Measurements from ENCODE around the gene MFSD12.

The MFSD12 gene

DNA sequence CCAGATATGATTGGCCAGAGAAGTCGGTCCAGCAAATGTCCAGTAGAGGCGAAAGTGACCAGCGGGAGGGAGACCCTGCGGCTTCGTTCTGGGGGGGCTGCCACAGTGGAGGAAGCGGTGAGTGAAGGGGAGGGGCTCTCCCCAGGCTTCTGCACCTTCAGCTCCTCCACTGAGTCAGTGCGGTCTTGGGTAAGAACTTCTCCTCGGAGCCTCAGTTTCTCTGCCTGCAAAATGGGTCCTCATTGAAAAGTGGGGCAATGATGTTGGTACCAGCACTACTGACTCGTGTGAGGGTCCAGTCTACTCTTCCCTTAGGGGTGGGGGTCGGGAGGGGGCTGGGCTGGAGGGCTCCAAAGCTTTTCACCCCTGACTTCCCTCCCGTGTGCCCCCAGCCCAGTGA is 32.1 kb upstream of the MFSD12 start:
- H3K14ac ChIP-seq (ENCODE audit: low read length in 2 of 2), result no peak overlapping the region
- no peak overlapping the region for H3K4ac ChIP-seq (ENCODE audit: low read depth in 1 of 2, low read length in 2 of 2)
- no peak overlapping the region for H2BK5ac ChIP-seq (ENCODE audit: low read depth, low read length, poor library complexity, severe bottlenecking)
- H3K27me3 ChIP-seq (ENCODE audit: control insufficient read depth in 1 of 2, insufficient read depth in 1 of 2, low read length in 2 of 2), result peaks cover 5 to 31% of the 10 kb centered on the region in 2 experiments
- no peak overlapping the region for H2BK15ac ChIP-seq (ENCODE audit: low read depth, poor library complexity, severe bottlenecking)
- H3K9me3 ChIP-seq (ENCODE audit: control insufficient read depth, low read length), result no peaks in the 10 kb centered on the region
- H3K4me1 ChIP-seq (ENCODE audit: control insufficient read depth, insufficient read depth, low read depth, low read length), result peaks cover 10% of the 10 kb centered on the region
- no peak overlapping the region for H2BK12ac ChIP-seq (ENCODE audit: low read length in 2 of 2)
- H3K4me3 ChIP-seq (ENCODE audit: insufficient read depth in 1 of 2, low read depth in 1 of 2, low read length in 2 of 2), result no peak overlapping the region
- H3K36me3 ChIP-seq (ENCODE audit: control insufficient read depth in 1 of 2, insufficient read depth in 2 of 2, low read depth in 1 of 2, low read length in 2 of 2), result peaks cover 0 to 2% of the 10 kb centered on the region in 2 experiments
- H3K18ac ChIP-seq (ENCODE audit: low read depth in 1 of 2, low read length in 2 of 2), result no peak overlapping the region
- H3K4me2 ChIP-seq (ENCODE audit: low read length, poor library complexity, severe bottlenecking), result no peak overlapping the region
- no peak for DNase-seq
- H4K8ac ChIP-seq (ENCODE audit: low read length), result no peak overlapping the region
- no peak overlapping the region for H3K23ac ChIP-seq (ENCODE audit: low read length in 2 of 2)
- H4K91ac ChIP-seq (ENCODE audit: low read length), result no peak overlapping the region
- H2AFZ ChIP-seq (ENCODE audit: low read depth, low read length), result no peak overlapping the region
- no peak overlapping the region for H2BK120ac ChIP-seq (ENCODE audit: low read depth, low read length)
- WGBS, result 90% methylated on average over 11 of the region's 11 CpGs
- H3K27ac ChIP-seq (ENCODE audit: low read length, poor library complexity, severe bottlenecking), result no peak overlapping the region
- no peaks in the 10 kb centered on the region for H3K79me1 ChIP-seq (replicated peaks; ENCODE audit: low read length, poor library complexity, severe bottlenecking)
- H3K9ac ChIP-seq (ENCODE audit: low read length), result no peak overlapping the region
- no peak overlapping the region for H2AK5ac ChIP-seq (ENCODE audit: low read length, severe bottlenecking)

DNA sequence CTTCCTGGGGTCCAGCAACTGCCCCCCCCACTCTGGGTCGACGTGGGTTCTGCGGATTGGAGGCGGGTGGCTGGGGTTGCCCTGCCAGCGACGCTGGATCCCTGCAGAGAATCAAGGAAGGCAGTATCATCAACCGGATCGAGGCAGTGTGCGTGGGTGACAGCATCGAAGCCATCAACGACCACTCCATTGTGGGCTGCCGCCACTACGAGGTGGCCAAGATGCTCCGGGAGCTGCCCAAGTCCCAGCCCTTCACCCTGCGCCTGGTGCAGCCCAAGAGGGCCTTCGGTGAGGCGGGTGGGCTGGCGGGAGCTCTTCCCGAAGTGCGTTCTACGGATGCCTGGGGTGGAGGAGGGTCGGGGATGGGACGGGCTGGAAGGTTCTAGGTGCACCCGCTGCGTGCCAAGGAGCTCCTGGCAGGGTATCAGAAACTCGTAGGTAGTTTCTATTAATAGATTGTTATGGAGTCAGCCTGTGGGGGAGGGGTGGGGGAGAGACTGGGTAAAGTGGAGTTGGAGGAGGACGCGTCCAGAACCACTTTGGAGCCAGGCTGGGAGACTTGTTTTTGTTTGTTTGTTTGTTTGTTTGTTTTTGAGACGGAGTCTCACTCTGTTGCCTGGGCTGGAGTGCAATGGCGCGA is 29.4 kb upstream of the MFSD12 start:
- Histone ChIP-seq H2BK120ac (ENCODE audit: low read depth, low read length) (no peak overlapping the region), H3K27ac (ENCODE audit: low read length, poor library complexity, severe bottlenecking) (no peak overlapping the region), H3K18ac (ENCODE audit: low read depth in 1 of 2, low read length in 2 of 2) (no peak overlapping the region), H2BK12ac (ENCODE audit: low read length in 2 of 2) (no peak overlapping the region), H2AFZ (ENCODE audit: low read depth, low read length) (no peak overlapping the region), H3K4ac (ENCODE audit: low read depth in 1 of 2, low read length in 2 of 2) (no peak overlapping the region), H2BK5ac (ENCODE audit: low read depth, low read length, poor library complexity, severe bottlenecking) (no peak overlapping the region), H3K36me3 (ENCODE audit: control insufficient read depth in 1 of 2, insufficient read depth in 2 of 2, low read depth in 1 of 2, low read length in 2 of 2) (no peaks in the 10 kb centered on the region), H3K14ac (ENCODE audit: low read length in 2 of 2) (no peak overlapping the region), H4K8ac (ENCODE audit: low read length) (no peak overlapping the region), H3K9ac (ENCODE audit: low read length) (no peak overlapping the region), H3K4me2 (ENCODE audit: low read length, poor library complexity, severe bottlenecking) (no peak overlapping the region), H3K4me3 (ENCODE audit: insufficient read depth in 1 of 2, low read depth in 1 of 2, low read length in 2 of 2) (no peak overlapping the region), H2BK15ac (ENCODE audit: low read depth, poor library complexity, severe bottlenecking) (no peak overlapping the region), H3K23ac (ENCODE audit: low read length in 2 of 2) (no peak overlapping the region), H2AK5ac (ENCODE audit: low read length, severe bottlenecking) (no peak overlapping the region), H3K27me3 (ENCODE audit: control insufficient read depth in 1 of 2, insufficient read depth in 1 of 2, low read length in 2 of 2) (peaks cover 5 to 16% of the 10 kb centered on the region in 2 experiments), H3K9me3 (ENCODE audit: control insufficient read depth, low read length) (no peaks in the 10 kb centered on the region), H3K79me1 (replicated peaks; ENCODE audit: low read length, poor library complexity, severe bottlenecking) (no peaks in the 10 kb centered on the region), H3K4me1 (ENCODE audit: control insufficient read depth, insufficient read depth, low read depth, low read length) (peaks cover 10% of the 10 kb centered on the region), H4K91ac (ENCODE audit: low read length) (no peak overlapping the region)
- 86% methylated on average over 30 of the region's 31 CpGs for whole genome bisulfite sequencing
- DNase-seq, result no peak

DNA sequence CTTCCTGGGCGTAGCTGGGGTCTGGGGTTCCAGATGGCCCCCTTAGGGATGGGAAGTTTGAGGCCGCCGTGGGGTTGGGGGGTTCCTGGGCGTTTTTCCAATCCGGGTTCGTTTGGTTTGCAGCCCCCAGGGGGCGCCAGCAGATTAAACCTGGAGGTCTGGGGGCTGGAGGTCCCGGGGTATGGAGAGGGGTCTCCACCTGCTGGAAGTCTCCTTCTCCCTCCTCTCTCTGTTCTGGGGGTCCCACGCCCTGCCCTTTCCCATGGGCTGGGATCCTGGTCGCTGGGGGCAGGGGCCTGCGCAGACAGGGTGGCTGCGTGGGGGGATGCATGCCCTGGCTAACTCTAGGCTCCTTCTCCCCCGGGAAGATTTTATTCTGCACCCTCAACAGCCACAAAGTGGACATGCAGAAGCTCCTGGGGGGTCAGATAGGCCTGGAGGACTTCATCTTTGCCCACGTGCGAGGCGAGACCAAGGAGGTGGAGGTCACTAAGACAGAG is 28.8 kb upstream of the MFSD12 start:
- Histone ChIP-seq H3K9me3 (ENCODE audit: control insufficient read depth, low read length) (no peaks in the 10 kb centered on the region), H2AFZ (ENCODE audit: low read depth, low read length) (no peak overlapping the region), H4K8ac (ENCODE audit: low read length) (peak overlapping the region; percentile 93), H3K27ac (ENCODE audit: low read length, poor library complexity, severe bottlenecking) (no peak overlapping the region), H4K91ac (ENCODE audit: low read length) (no peak overlapping the region), H3K27me3 (ENCODE audit: control insufficient read depth in 1 of 2, insufficient read depth in 1 of 2, low read length in 2 of 2) (peaks cover 5 to 16% of the 10 kb centered on the region in 2 experiments), H3K79me1 (replicated peaks; ENCODE audit: low read length, poor library complexity, severe bottlenecking) (no peaks in the 10 kb centered on the region), H3K4ac (ENCODE audit: low read depth in 1 of 2, low read length in 2 of 2) (no peak overlapping the region), H3K4me2 (ENCODE audit: low read length, poor library complexity, severe bottlenecking) (peak overlapping the region; percentile 80), H2AK5ac (ENCODE audit: low read length, severe bottlenecking) (no peak overlapping the region), H3K4me1 (ENCODE audit: control insufficient read depth, insufficient read depth, low read depth, low read length) (peaks cover 10% of the 10 kb centered on the region), H2BK12ac (ENCODE audit: low read length in 2 of 2) (no peak overlapping the region), H3K4me3 (ENCODE audit: insufficient read depth in 1 of 2, low read depth in 1 of 2, low read length in 2 of 2) (no peak overlapping the region), H2BK120ac (ENCODE audit: low read depth, low read length) (no peak overlapping the region), H3K23ac (ENCODE audit: low read length in 2 of 2) (no peak overlapping the region), H2BK5ac (ENCODE audit: low read depth, low read length, poor library complexity, severe bottlenecking) (no peak overlapping the region), H3K9ac (ENCODE audit: low read length) (no peak overlapping the region), H2BK15ac (ENCODE audit: low read depth, poor library complexity, severe bottlenecking) (peak overlapping the region; percentile 80), H3K18ac (ENCODE audit: low read depth in 1 of 2, low read length in 2 of 2) (peak overlapping the region in 1 of 2 experiments; percentile 62), H3K36me3 (ENCODE audit: control insufficient read depth in 1 of 2, insufficient read depth in 2 of 2, low read depth in 1 of 2, low read length in 2 of 2) (no peaks in the 10 kb centered on the region), H3K14ac (ENCODE audit: low read length in 2 of 2) (no peak overlapping the region)
- DNase-seq, result no peak
- WGBS, result 41% methylated on average over 13 of the region's 16 CpGs

DNA sequence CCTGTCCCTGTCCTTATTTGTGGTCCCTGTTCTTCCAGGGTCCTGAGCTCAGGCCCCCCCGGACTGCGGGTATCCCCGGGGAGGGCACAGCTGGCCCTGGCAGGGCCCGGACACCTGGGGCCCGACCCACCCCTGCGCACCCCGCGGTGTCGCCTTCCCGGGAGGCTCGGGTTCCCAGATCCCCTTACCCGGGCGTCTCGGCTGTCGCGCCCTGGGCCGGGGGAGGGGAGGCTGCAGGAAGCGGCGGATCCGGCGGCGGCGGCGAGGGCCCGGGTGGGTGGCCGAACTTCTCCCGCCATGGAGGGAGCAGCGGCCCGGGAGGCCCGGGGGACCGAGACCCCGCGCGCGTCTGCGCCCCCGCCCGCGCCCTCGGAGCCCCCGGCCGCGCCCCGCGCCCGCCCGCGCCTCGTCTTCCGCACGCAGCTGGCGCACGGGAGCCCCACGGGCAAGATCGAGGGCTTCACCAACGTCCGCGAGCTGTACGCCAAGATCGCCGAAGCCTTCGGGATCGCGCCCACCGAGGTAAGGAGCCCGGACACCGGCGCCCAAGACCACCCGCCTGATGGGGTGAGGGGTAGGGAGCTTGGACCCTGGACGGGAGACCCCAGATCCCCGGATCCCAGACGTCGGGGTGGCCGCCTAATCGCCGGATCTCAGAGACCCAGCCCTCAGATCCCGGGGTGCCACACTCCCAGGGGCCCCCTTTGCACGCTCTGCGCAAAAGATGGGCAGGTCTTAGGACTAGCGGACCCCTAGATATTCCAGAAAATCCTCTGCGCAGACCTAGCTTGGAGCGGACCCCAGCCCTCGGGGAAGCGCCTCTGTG is 28.1 kb upstream of the MFSD12 start, which contains the start of gene GIPC3:
TSS of gene GIPC3 (plus strand) at position 178 of the 826 bp plus-strand sequence. CDS start at position 298, 120 bp downstream.
- H2BK15ac ChIP-seq (ENCODE audit: low read depth, poor library complexity, severe bottlenecking), result peak within 1 kb of the TSS; percentile 80
- H3K18ac ChIP-seq (ENCODE audit: low read depth in 1 of 2, low read length in 2 of 2), result peak within 1 kb of the TSS; percentile 68 to 70
- no peak within 1 kb of the TSS for H3K9ac ChIP-seq (ENCODE audit: low read length)
- H3K36me3 ChIP-seq (ENCODE audit: control insufficient read depth in 1 of 2, insufficient read depth in 2 of 2, low read depth in 1 of 2, low read length in 2 of 2), result no peaks in the 10 kb centered on the region
- peak within 1 kb of the TSS; percentile 82 for H4K91ac ChIP-seq (ENCODE audit: low read length)
- peaks cover 10% of the 10 kb centered on the region for H3K4me1 ChIP-seq (ENCODE audit: control insufficient read depth, insufficient read depth, low read depth, low read length)
- H2BK12ac ChIP-seq (ENCODE audit: low read length in 2 of 2), result peak within 1 kb of the TSS in 1 of 2 experiments; percentile 31
- H2BK5ac ChIP-seq (ENCODE audit: low read depth, low read length, poor library complexity, severe bottlenecking), result no peak within 1 kb of the TSS
- no peak within 1 kb of the TSS for H3K27ac ChIP-seq (ENCODE audit: low read length, poor library complexity, severe bottlenecking)
- no peaks in the 10 kb centered on the region for H3K9me3 ChIP-seq (ENCODE audit: control insufficient read depth, low read length)
- no peak within 1 kb of the TSS for H3K23ac ChIP-seq (ENCODE audit: low read length in 2 of 2)
- H3K4ac ChIP-seq (ENCODE audit: low read depth in 1 of 2, low read length in 2 of 2), result peak within 1 kb of the TSS in 1 of 2 experiments; percentile 50
- H4K8ac ChIP-seq (ENCODE audit: low read length), result peak within 1 kb of the TSS; percentile 93
- peak within 1 kb of the TSS; percentile 82 for H2BK120ac ChIP-seq (ENCODE audit: low read depth, low read length)
- WGBS, result 14% methylated on average over 60 of the region's 84 CpGs
- peak within 1 kb of the TSS; percentile 80 for H3K4me2 ChIP-seq (ENCODE audit: low read length, poor library complexity, severe bottlenecking)
- peak within 1 kb of the TSS; percentile 37 to 41 for H3K4me3 ChIP-seq (ENCODE audit: insufficient read depth in 1 of 2, low read depth in 1 of 2, low read length in 2 of 2)
- H3K79me1 ChIP-seq (replicated peaks; ENCODE audit: low read length, poor library complexity, severe bottlenecking), result no peaks in the 10 kb centered on the region
- no peak within 1 kb of the TSS for H3K14ac ChIP-seq (ENCODE audit: low read length in 2 of 2)
- H2AK5ac ChIP-seq (ENCODE audit: low read length, severe bottlenecking), result no peak within 1 kb of the TSS
- H2AFZ ChIP-seq (ENCODE audit: low read depth, low read length), result no peak within 1 kb of the TSS
- DNase-seq, result no peak
- peaks cover 5 to 16% of the 10 kb centered on the region in 2 experiments for H3K27me3 ChIP-seq (ENCODE audit: control insufficient read depth in 1 of 2, insufficient read depth in 1 of 2, low read length in 2 of 2)
